H1 (cell line): ENCODE measurements around the gene KCNA10. TPM values are rescaled to one million over a fixed set of nuclear protein-coding genes. Genes with fewer than 3 reads are reported as not detected.

ENCODE experiments used
- HDAC6 ChIP-seq: IDR thresholded peaks from one replicate; pipeline ENCODE4 v1.7.1; 2012; ENCODE audit warnings: low read depth, mild to moderate bottlenecking, inconsistent platforms, low read length, moderate library complexity
- KDM4A ChIP-seq: IDR thresholded peaks from one replicate; pipeline ENCODE4 v1.7.1; 2012; ENCODE audit warnings: low read depth, mild to moderate bottlenecking, moderate library complexity, low read length, inconsistent platforms; ENCODE audit not compliant: severe bottlenecking
- PHF8 ChIP-seq: fragments of 200-600 bp; sonication (generic); conservative IDR thresholded peaks from 2 replicates; pipeline ENCODE4 v1.7.1; 2012; ENCODE audit warnings: low read depth, mild to moderate bottlenecking, inconsistent platforms, low read length, moderate library complexity
- POU5F1 ChIP-seq: IDR thresholded peaks from 2 replicates; pipeline ENCODE4 v1.6.1; 2011; ENCODE audit warnings: low read depth, mild to moderate bottlenecking, low read length, moderate library complexity
- RBBP5 ChIP-seq: IDR thresholded peaks from 2 replicates; pipeline ENCODE4 v1.7.1; 2012; ENCODE audit warnings: low read depth, mild to moderate bottlenecking, inconsistent platforms, low read length, moderate library complexity, borderline replicate concordance
- SIRT6 ChIP-seq: IDR thresholded peaks from one replicate; pipeline ENCODE4 v1.7.1; 2012; ENCODE audit warnings: low read length, inconsistent platforms
- TAF7 ChIP-seq: optimal IDR thresholded peaks from 2 replicates; pipeline ENCODE3; 2011; ENCODE audit warnings: low read depth, mild to moderate bottlenecking, inconsistent platforms, low read length, moderate library complexity, borderline replicate concordance
- TBP ChIP-seq: IDR thresholded peaks from 2 replicates; pipeline ENCODE4 v1.6.1; 2011; ENCODE audit warnings: low read depth, low read length, improper control_type of control experiment
- polyA plus RNA-seq, 7 experiments: library from polyadenylated mRNA; depleted of rRNA in 3 of 7; stranded (reverse) in 5 of 7; unstranded in 2 of 7; fragments of >200 nt in 5 of 7; fragments of 200-250 nt in 2 of 7; gene quantifications; 1 replicate in 5 of 7; 2 replicates in 1 of 7; 4 replicates in 1 of 7; pipeline versions ENCODE4 v1.2.1 to v1.2.3, GENCODE V29; 2011 to 2013; ENCODE audit warnings: missing spikeins in 2 of 7, mixed read lengths in 2 of 7
- total RNA-seq: library from RNA; stranded (reverse); fragmentation: NEBNext Ultra II Directional; extraction: Animal tissue kit (Norgen Biotek cat#: 25700); gene quantifications from 2 replicates; pipeline ENCODE4 v1.2.1, GENCODE V29; 2021

KCNA10 gene
- total and polyA plus RNA-seq, 2 of the 8 experiments (the other 6 are each of a cell fraction or from before 2014, with no cell fraction given): not detected

GRCh38 chr1:110547017-110547416 is 28.0 kb upstream of the KCNA10 start (continued):
- TF ChIP-seq RBBP5: no peak
- TF ChIP-seq POU5F1: no peak
- TF ChIP-seq HDAC6: no peak
- no peak for TF ChIP-seq SIRT6
- no peak for TF ChIP-seq TAF7
- TF ChIP-seq KDM4A: no peak
- TF ChIP-seq PHF8: no peak
- TF ChIP-seq TBP: no peak
